HEK293 (cell line): ENCODE measurements around the gene HS6ST3.
"Not testable (repeated sequence)": the region's sequence is repeated elsewhere in the genome, so short reads cannot be mapped to it uniquely, and the experiment has no call there.

Source experiments
- CTCF ChIA-PET: fragments of 350-600 bp; formaldehyde crosslinking; extraction: SDS; loops from one replicate; lab custom pipeline; 2021; ENCODE audit warnings: antibody characterized with exemption; lab: Yijun Ruan, JAX
- POLR2A ChIA-PET: fragments of 300-600 bp; formaldehyde crosslinking; extraction: SDS; loops from one replicate; lab custom pipeline; 2020; ENCODE audit warnings: antibody characterized with exemption, inconsistent platforms; lab: Yijun Ruan, JAX
- H3K27ac ChIP-seq: fragments of 200-500 bp; sonication (Bioruptor generic); 2 replicates; pipeline ENCODE4 v1.5.1; 2014; ENCODE audit warnings: low read depth, low read length, control low read depth, inconsistent platforms; ENCODE audit errors: extremely low read depth
- H3K36me3 ChIP-seq, 2 experiments: fragments of 200-500 bp in 1 of 2; sonication (Bioruptor generic) in 1 of 2; 1 replicate in 1 of 2; 2 replicates in 1 of 2; pipeline ENCODE4 v1.5.1; 2014 to 2017; ENCODE audit warnings: inconsistent platforms in 2 of 2, low read length in 2 of 2; ENCODE audit not compliant: control insufficient read depth in 2 of 2, insufficient read depth in 1 of 2
- H3K4me1 ChIP-seq: fragments of 200-500 bp; sonication (Bioruptor generic); 2 replicates; pipeline ENCODE4 v1.5.1; 2014; ENCODE audit warnings: mild to moderate bottlenecking, low read length, inconsistent platforms; ENCODE audit not compliant: control insufficient read depth, insufficient read depth
- H3K4me3 ChIP-seq: 2 replicates; pipeline ENCODE4 v1.5.1; 2011; ENCODE audit warnings: low read depth, mild to moderate bottlenecking, control low read depth, low read length, moderate library complexity
- H3K9me3 ChIP-seq: fragments of 200-500 bp; sonication (Bioruptor generic); 2 replicates; pipeline ENCODE4 v1.5.1; 2014; ENCODE audit warnings: low read depth, low read length, inconsistent platforms; ENCODE audit not compliant: control insufficient read depth, insufficient read depth
- SCRT1 ChIP-seq: fragments of 450-650 bp; formaldehyde crosslinking; IDR thresholded peaks from 2 replicates; pipeline ENCODE4 v1.5.1; 2016; ENCODE audit warnings: missing biosample characterization, missing genetic modification characterization, borderline replicate concordance
- SCRT2 ChIP-seq: fragments of 450-650 bp; formaldehyde crosslinking; IDR thresholded peaks from 2 replicates; pipeline ENCODE4 v1.5.1; 2016; ENCODE audit warnings: missing biosample characterization, missing genetic modification characterization
- SP3 ChIP-seq: fragments of 450-650 bp; formaldehyde crosslinking; IDR thresholded peaks from 2 replicates; pipeline ENCODE4 v1.5.1; 2016; ENCODE audit warnings: missing biosample characterization, missing genetic modification characterization
- ZNF112 ChIP-seq: fragments of 450-650 bp; formaldehyde crosslinking; IDR thresholded peaks from 2 replicates; pipeline ENCODE4 v1.5.0; 2017; ENCODE audit warnings: missing biosample characterization, missing genetic modification characterization
- ZNF121 ChIP-seq: fragments of 450-650 bp; formaldehyde crosslinking; IDR thresholded peaks from 2 replicates; pipeline ENCODE4 v1.5.1; 2016; ENCODE audit warnings: missing biosample characterization, missing genetic modification characterization
- ZNF214 ChIP-seq: fragments of 450-650 bp; formaldehyde crosslinking; IDR thresholded peaks from 2 replicates; pipeline ENCODE4 v1.5.1; 2017; ENCODE audit warnings: missing biosample characterization, mild to moderate bottlenecking, missing genetic modification characterization, borderline replicate concordance
- ZNF311 ChIP-seq: fragments of 450-650 bp; formaldehyde crosslinking; IDR thresholded peaks from 2 replicates; pipeline ENCODE4 v1.5.1; 2017; ENCODE audit warnings: missing biosample characterization, missing genetic modification characterization, borderline replicate concordance
- ZNF366 ChIP-seq: fragments of 450-650 bp; formaldehyde crosslinking; conservative IDR thresholded peaks from 2 replicates; pipeline ENCODE4 v1.5.1; 2016; ENCODE audit warnings: missing biosample characterization, missing genetic modification characterization
- ZNF37A ChIP-seq: fragments of 450-650 bp; IDR thresholded peaks from 2 replicates; pipeline ENCODE4 v1.5.1; 2018; ENCODE audit warnings: missing biosample characterization, missing genetic modification characterization
- ZNF423 ChIP-seq: fragments of 450-650 bp; formaldehyde crosslinking; IDR thresholded peaks from 2 replicates; pipeline ENCODE4 v1.5.1; 2016; ENCODE audit warnings: missing biosample characterization, missing genetic modification characterization
- ZNF513 ChIP-seq: fragments of 450-650 bp; IDR thresholded peaks from 2 replicates; pipeline ENCODE4 v1.5.1; 2018; ENCODE audit warnings: missing biosample characterization, missing genetic modification characterization
- ZNF514 ChIP-seq: fragments of 450-650 bp; formaldehyde crosslinking; IDR thresholded peaks from 2 replicates; pipeline ENCODE4 v1.5.1; 2016; ENCODE audit warnings: missing biosample characterization, missing genetic modification characterization
- ZNF548 ChIP-seq: fragments of 450-650 bp; formaldehyde crosslinking; IDR thresholded peaks from 2 replicates; pipeline ENCODE4 v1.5.1; 2016; ENCODE audit warnings: missing biosample characterization, missing genetic modification characterization
- ZNF660 ChIP-seq: fragments of 450-650 bp; IDR thresholded peaks from 2 replicates; pipeline ENCODE4 v1.5.1; 2018; ENCODE audit warnings: missing biosample characterization, mild to moderate bottlenecking, missing genetic modification characterization
- ZSCAN23 ChIP-seq: fragments of 450-650 bp; formaldehyde crosslinking; IDR thresholded peaks from 2 replicates; pipeline ENCODE4 v1.5.1; 2016; ENCODE audit warnings: missing biosample characterization, missing genetic modification characterization
- TF ChIP-seq, protein P1 (sequence below): fragments of 450-650 bp; formaldehyde crosslinking; IDR thresholded peaks from 2 replicates; pipeline ENCODE4 v1.5.1; 2016; ENCODE audit warnings: missing biosample characterization, missing genetic modification characterization
- TF ChIP-seq, protein P2 (sequence below): fragments of 450-650 bp; formaldehyde crosslinking; conservative IDR thresholded peaks from 2 replicates; pipeline ENCODE4 v1.5.1; 2016; ENCODE audit warnings: low read depth, missing biosample characterization, missing genetic modification characterization

The HS6ST3 gene

DNA sequence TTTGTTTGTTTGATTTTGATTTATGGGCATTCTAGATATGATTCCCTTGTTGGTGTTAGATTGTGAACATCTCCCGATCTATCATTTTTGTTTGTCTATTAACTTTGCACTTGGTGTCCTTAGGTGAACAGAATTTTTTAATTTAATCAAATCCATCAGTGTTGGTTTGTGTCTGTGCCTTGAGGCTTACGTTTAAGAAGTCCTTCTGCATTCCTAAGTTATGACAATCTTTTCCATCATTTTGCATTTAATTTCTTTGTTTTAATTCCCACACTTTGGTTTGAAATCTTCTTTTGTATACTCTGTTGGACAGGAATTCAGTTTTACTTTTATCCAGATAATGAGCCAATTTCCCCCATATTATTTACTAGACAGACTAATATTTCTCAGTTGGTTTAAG lies 421.7 kb downstream of the HS6ST3 start:
- Histone ChIP-seq H3K4me3 (no peak overlapping the region), H3K27ac (no peak overlapping the region), H3K9me3 (no peaks in the 10 kb centered on the region), H3K4me1 (no peaks in the 10 kb centered on the region), H3K36me3 (no peaks in the 10 kb centered on the region)
- POLR2A ChIA-PET: no interaction called here
- CTCF ChIA-PET: no interaction called here
- TF ChIP-seq ZNF37A (tag by site-specific recombination): no peak
- TF ChIP-seq ZNF660: no peak
- no peak for TF ChIP-seq ZNF514

DNA sequence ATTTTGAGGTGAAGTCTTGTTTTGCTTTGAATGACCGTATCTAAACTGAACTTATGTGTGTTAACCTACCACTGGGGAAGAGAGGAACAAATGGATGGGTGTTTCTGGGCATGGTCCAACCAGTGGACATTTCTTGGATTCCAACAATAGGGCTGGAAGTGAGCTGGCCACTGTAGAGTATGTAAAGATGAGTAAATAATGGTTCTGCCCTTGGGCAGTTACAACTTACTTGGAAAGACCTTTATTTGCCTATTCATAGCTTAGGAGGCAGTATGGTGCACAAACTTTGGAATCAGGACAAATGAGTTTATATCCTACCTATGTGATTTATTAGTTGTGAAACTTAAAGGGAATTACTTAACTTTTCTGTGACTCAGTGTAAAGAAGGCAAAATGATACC lies 429.5 kb downstream of the HS6ST3 start:
- Histone ChIP-seq H3K36me3 (no peaks in the 10 kb centered on the region), H3K9me3 (no peaks in the 10 kb centered on the region), H3K27ac (no peak overlapping the region), H3K4me3 (no peak overlapping the region), H3K4me1 (no peaks in the 10 kb centered on the region)
- TF ChIP-seq SP3 (tag by site-specific recombination) (no peak), ZNF311 (no peak)
- ChIA-PET CTCF (no interaction called here), POLR2A (no interaction called here)

- H3K4me1 ChIP-seq, POLR2A ChIA-PET, H3K27ac ChIP-seq, H3K4me3 ChIP-seq, H3K9me3 ChIP-seq, CTCF ChIA-PET, H3K36me3 ChIP-seq: not testable (repeated sequence)
Measured at GRCh38 chr13:96524398-96525020, 434.6 kb downstream of the HS6ST3 start.

GRCh38 chr13:96525715-96526114 lies 435.8 kb downstream of the HS6ST3 start:
- Histone ChIP-seq H3K27ac (no peak overlapping the region), H3K4me1 (no peaks in the 10 kb centered on the region), H3K9me3 (no peaks in the 10 kb centered on the region), H3K36me3 (no peaks in the 10 kb centered on the region), H3K4me3 (no peak overlapping the region)
- POLR2A ChIA-PET: no interaction called here
- TF ChIP-seq SCRT1 (tag by site-specific recombination): no peak
- no peak for TF ChIP-seq ZNF366 (tag by site-specific recombination)
- TF ChIP-seq ZNF112 (tag by site-specific recombination): no peak
- TF ChIP-seq ZNF548: no peak
- CTCF ChIA-PET: no interaction called here

DNA sequence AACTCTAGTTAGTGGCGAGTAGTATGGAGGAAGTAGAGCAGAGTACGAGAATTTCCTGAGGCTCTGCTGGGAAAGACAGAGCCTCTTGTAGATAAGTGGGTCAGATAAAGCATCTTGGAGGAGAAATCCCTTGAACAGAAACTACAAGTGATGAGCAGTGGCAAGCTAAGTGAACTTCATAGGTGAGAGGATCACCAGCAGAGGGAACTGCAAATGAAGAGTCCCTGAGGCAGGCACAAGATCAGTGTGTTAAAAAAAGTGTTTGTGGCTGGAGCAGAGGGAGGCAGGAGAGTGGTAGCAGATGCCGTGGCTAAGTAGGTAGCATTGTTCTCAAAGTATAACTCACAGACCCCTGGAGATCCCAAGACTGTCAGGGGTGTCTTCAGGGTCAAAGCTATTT lies 437.6 kb downstream of the HS6ST3 start:
- H3K36me3 ChIP-seq: no peaks in the 10 kb centered on the region
- ChIA-PET CTCF (no interaction called here), POLR2A (no interaction called here)
- no peak overlapping the region for H3K4me3 ChIP-seq
- no peaks in the 10 kb centered on the region for H3K4me1 ChIP-seq
- no peak overlapping the region for H3K27ac ChIP-seq
- H3K9me3 ChIP-seq: no peaks in the 10 kb centered on the region
- TF ChIP-seq, protein P1, sequence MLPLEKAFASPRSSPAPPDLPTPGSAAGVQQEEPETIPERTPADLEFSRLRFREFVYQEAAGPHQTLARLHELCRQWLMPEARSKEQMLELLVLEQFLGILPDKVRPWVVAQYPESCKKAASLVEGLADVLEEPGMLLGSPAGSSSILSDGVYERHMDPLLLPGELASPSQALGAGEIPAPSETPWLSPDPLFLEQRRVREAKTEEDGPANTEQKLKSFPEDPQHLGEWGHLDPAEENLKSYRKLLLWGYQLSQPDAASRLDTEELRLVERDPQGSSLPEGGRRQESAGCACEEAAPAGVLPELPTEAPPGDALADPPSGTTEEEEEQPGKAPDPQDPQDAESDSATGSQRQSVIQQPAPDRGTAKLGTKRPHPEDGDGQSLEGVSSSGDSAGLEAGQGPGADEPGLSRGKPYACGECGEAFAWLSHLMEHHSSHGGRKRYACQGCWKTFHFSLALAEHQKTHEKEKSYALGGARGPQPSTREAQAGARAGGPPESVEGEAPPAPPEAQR (tag by site-specific recombination): no peak
- TF ChIP-seq, protein P2, sequence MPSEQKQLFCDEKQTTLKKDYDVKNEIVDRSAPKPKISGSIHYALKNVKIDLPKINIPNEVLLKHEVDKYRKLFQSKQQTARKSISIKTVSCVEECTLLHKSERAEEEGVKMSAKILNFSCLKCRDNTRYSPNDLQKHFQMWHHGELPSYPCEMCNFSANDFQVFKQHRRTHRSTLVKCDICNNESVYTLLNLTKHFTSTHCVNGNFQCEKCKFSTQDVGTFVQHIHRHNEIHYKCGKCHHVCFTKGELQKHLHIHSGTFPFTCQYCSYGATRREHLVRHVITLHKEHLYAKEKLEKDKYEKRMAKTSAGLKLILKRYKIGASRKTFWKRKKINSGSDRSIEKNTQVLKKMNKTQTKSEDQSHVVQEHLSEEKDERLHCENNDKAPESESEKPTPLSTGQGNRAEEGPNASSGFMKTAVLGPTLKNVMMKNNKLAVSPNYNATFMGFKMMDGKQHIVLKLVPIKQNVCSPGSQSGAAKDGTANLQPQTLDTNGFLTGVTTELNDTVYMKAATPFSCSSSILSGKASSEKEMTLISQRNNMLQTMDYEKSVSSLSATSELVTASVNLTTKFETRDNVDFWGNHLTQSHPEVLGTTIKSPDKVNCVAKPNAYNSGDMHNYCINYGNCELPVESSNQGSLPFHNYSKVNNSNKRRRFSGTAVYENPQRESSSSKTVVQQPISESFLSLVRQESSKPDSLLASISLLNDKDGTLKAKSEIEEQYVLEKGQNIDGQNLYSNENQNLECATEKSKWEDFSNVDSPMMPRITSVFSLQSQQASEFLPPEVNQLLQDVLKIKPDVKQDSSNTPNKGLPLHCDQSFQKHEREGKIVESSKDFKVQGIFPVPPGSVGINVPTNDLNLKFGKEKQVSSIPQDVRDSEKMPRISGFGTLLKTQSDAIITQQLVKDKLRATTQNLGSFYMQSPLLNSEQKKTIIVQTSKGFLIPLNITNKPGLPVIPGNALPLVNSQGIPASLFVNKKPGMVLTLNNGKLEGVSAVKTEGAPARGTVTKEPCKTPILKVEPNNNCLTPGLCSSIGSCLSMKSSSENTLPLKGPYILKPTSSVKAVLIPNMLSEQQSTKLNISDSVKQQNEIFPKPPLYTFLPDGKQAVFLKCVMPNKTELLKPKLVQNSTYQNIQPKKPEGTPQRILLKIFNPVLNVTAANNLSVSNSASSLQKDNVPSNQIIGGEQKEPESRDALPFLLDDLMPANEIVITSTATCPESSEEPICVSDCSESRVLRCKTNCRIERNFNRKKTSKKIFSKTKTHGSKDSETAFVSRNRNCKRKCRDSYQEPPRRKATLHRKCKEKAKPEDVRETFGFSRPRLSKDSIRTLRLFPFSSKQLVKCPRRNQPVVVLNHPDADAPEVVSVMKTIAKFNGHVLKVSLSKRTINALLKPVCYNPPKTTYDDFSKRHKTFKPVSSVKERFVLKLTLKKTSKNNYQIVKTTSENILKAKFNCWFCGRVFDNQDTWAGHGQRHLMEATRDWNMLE (tag by site-specific recombination): no peak
- TF ChIP-seq ZNF121 (no peak), ZNF214 (tag by site-specific recombination) (no peak), SCRT2 (tag by site-specific recombination) (no peak), ZNF423 (tag by site-specific recombination) (no peak), ZSCAN23 (no peak), ZNF513 (tag by site-specific recombination) (no peak)
